Transverse colon (tissue), 3 donors: ENCODE results near the gene PTGES.

Source experiments
- POLR2A ChIP-seq: fragments of 450-650 bp; IDR thresholded peaks from one replicate; pipeline ENCODE4 v1.6.1; 2016; ENCODE audit warnings: antibody characterized with exemption, mild to moderate bottlenecking, moderate library complexity
- POLR2AphosphoS5 ChIP-seq, 3 donors: sonication (generic); formaldehyde crosslinking; IDR thresholded peaks; one replicate each; pipeline ENCODE4 v1.6.1; 2016; ENCODE audit warnings: antibody characterized with exemption in 3 of 3

DNA sequence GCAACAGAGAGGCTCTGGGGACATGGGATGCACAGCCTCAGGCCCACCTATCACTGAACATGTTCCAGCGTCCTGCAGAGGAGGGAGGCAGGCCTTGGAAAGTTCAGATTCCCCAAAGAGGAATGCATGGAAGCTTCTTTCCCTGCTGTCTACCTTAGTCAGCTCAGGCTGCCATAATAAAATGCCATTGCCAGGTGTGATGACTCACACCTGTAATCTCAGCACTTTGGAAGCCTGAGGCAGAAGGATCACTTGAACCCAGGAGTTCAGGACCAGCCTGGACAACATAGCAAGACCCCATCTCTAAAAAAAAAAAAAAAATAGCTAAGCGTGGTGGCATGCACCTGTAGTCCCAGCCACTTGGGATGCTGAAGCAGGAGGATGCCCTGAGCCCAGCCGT lies 25.6 kb upstream of the PTGES start:
- TF ChIP-seq POLR2AphosphoS5 (IDR thresholded peaks at IDR 0.05): no peak
- no peak for TF ChIP-seq POLR2A
